NCI-H2227 treated with DMSO at 0.1 percent for 48 hours (cell line): ENCODE measurements around the gene RALBP1.

ENCODE experiments used
- DNase-seq: peaks from one replicate; lab custom pipeline; 2025; lab: John Stamatoyannopoulos, UW

Gene RALBP1

DNA sequence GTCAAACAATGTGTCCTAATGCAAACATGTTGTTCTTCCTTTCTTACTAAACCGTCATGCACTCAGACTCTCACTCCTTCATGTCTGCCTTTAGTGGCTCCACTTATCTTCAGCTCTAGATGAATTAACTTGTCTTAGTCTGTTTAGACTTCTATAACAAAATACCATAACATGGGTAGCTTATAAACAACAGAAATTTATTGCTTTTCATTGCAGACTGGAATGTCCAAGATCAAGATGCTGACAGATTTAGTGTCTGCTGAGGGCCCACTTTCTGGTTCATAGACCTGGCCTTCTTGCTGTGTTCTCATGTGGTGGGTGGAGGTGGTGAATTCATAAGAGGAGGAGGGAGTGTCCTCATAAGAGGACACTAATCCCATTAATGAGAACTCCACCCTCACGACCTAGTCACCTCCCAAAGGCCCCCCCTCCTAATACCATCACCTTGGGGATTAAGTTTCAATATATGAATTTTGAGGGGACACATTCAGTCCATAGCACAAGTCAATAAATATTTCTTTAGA is 32.3 kb downstream of the RALBP1 start:
- DNase-seq = no peak

DNA sequence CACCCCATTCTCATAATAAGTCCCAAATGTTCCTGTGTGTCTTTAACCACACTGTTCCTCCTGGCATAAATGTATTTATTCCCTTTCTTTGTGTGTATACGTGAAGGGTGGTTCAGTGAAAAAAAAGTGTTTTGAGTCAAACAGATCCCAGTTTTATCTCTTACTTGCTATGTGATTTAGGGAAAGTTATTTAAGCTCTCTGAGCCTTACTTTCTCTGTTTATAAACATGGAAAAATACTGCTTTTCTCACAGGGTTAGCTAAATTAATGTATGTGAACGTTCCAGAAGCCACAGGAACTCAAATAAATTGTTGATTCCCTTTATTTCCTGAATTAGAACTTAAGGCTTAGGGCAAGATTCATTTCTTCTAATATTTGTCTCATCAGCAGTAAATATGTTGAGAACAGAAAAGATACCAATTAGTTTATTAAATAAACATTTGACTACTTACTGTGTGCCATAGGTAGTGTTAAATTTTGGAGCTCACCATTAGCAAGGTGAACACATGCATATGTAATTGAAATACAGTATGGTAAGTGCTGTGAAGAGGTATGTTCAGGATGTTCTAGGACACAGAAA is 33.2 kb downstream of the RALBP1 start:
- DNase-seq = no peak

DNA sequence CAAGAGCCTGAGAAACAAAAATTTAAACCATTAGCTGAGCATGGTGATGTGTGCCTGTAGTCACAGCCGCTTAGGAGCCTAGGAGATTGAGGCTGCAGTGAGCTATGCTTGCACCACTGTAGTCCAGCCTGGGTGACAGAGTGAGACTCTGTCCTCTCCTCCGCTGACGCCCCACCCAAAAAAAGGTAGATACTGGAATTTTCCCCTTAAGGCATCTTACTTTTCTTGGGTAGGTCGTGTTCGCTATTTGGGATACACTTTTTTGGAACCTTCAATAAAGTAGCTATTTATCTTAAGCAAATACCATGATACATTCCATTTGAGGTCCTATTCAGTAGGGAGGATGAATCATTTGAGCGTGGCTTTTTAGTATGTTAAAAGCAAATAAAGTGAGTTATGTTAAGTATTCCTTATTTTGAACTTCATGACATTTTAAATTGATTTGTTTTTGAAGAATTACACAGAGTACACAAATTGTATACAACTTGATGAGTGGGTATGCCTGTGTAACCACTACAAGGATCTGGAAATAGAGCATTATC is 38.7 kb downstream of the RALBP1 start:
- no peak for DNase-seq

DNA sequence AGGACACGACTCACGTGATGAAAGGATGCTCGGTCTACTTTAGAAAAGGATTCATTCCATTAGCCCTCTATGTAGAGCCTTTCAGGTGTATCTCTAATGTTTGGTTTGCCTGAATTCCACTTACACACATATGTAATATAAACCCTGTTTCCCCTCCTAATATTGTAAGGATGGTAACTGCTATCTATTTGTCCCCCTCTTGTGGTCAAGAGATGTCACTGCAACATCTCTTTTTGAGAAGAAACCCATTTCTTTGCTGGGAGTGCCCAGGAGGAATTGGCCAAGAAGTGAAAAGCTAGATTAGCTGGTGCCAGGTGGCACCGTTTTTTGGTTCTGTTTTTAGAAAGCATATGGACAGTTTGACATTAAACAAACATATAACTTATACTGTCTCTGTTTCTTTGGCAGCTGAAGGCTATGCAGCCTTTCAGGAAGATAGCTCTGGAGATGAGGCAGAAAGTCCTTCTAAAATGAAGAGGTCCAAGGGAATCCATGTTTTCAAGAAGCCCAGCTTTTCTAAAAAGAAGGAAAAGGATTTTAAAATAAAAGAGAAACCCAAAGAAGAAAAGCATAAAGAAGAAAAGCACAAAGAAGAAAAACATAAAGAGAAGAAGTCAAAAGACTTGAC is 41.2 kb downstream of the RALBP1 start:
- peak; percentile 33 for DNase-seq

DNA sequence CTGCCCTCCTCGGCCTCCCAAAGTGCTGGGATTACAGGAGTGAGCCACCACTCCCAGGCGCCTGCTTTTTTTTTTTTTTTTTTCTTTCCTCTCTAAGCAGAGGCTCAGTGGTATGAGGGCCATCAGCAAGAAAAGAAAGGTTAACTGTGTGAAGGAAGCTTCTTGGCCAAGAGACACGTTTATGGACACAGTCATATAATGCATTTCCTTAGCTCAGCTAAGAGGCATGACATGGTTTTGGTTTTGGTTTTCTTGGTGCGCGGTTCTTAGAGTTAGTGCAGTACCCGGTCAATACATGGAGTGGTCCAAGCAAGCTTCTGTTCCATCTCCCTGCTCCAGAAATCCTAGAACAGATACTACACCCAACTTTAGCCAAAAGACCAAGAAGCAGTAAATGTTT is 42.6 kb downstream of the RALBP1 start:
- DNase-seq = no peak

DNA sequence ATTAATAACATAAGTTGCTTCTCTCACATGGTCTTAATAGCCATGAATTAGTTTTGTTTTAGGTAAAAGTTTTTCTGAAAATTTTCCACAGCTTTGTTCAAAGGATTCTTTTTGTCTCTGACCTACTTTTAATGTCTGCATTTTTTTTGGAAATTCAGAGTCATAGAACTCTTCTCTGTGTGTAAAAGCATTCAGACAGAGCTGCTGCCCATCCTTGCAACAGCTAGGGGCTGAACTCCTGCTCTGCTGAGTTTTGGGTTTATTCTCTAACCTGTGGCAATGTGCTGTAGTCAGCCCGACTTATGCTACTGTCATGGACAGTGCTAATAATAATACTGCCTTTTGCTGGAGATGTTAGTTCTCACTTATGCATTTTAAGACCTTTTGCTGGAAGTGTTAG is 44.1 kb downstream of the RALBP1 start:
- no peak for DNase-seq

DNA sequence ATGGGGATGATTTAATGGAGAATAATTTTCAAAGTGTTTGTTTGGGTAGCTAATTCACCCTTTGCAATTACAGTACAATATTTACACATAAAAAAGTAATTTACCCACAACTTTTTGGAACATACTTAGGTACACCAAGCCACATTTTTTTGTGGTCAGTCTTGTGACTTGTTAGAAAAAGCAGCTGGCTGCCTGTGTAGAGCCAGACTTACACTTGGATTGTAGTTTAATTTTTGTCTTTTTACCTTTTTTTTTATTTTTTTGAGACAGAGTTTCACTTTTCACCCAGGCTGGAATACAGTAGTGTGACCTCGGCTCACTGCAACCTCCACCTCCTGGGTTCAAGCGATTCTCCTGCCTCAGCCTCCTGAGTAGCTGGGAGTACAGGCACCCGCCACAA is 45.4 kb downstream of the RALBP1 start:
- DNase-seq = no peak

DNA sequence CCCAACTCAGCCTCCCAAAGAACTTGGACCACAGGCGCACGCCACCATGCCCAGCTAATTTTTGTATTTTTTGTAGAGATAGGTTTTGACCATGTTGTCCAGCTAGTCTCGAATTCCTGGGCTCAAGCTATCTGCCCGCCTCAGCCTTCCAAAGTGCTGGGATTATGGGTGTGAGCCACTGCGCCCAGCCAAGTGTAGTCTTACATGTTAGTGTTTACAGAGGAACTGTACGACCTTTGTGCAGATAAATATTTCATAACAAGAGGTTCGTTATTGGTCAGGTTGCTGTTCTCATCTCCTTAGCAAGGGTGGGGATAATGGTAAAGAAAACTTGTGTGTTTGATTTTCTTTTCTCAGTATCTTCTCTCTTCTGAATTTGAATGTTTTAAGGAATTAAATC is 46.5 kb downstream of the RALBP1 start:
- DNase-seq = no peak

DNA sequence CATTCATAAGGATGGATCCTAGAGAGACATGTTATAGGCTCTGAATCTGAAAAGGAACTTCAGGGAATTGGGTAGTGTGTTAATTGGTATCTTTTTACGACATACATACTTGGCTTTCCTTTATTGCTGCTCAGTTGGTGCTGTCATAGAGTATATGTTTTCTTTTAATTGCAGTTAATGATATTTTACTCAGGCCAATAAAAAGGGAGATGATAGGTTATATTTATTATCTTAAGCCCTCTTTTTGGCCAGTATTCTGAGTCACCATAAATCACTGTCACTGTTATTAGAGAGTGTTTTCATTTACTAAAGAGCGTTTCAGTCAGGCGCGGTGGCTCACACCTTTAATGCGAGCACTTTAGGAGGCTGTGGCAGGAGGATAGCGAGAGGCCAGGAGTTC is 47.6 kb downstream of the RALBP1 start:
- no peak for DNase-seq

DNA sequence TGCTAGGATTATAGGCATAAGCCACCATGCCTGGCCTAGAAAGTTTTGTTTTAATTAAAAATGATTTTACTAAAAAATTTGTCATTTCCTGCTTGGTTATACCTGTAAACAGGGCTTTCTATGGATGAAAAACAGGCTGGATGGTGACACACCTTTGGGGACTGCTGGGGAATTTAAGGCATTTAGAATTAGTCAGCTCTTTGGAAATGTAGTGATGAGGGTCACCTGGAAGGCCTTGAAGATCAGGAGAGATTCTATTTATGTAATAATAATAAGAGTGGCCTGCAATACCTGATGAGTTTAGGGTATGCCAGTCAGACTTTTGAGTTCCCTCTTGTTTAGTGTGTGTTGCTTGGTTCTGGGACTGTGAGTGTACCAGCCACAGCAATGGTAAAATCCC is 51.1 kb downstream of the RALBP1 start:
- DNase-seq = no peak

DNA sequence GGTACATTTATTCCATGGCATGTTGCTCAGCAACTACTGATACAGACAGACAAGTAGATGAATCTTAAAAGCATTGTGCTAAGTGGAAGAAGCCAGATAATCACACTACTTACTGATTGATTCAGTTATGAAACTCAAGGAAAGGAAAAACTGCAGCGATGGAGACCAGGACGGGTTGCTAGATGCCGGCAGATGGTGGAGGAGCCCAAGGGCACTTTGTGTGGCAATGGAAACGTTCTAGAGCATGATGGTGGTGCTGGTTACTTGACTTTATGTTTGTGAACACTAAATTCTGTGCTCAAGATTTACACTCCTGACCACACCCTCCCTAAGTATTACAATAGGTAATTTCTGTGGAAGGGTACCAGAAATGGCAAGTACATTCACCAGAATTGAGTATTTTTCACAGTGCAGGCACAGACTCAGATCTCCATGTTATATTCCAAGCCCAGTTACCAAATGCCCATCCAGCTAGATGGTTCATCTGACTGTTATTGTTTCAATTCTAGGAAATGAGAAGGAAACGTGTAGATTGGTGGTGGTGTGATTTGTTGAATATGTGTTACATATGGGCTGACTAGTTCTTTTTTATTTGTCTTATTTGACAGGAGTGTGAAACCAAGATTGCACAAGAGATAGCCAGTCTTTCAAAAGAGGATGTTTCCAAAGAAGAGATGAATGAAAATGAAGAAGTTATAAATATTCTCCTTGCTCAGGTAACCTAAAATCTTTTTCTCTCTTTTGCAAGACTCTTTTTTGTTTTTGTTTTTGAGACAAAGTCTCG is 55.1 kb downstream of the RALBP1 start:
- no peak for DNase-seq

DNA sequence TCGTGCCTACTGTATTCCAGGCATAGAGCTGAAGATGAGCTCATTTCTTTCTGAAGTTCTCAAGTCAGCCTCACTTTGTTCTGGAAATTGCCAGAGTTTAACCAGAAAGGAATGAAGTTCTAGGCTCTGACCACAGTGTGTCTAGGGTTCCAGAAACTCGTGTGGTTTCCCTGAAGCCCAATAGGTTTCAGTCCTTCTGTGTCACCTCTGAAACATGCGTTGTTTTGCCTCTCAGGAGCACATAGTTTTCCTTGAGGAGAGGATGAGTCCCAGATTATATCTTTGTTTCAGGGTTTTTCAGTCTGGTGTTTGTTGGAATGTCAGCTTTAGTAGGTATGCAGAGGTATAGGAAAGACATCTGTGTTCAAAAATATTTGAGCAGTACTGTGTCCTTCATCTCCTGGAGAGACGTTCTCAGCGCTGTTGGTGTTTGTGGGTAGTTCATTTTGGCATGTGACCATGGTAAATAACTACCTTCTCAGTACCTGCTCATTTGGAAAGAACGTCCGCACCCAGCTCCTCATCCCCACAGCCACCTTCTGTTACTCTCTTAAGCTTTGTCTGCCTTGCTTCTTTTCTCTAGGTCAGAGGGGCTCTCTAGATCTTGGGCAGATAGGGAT is 56.6 kb downstream of the RALBP1 start:
- DNase-seq = no peak

DNA sequence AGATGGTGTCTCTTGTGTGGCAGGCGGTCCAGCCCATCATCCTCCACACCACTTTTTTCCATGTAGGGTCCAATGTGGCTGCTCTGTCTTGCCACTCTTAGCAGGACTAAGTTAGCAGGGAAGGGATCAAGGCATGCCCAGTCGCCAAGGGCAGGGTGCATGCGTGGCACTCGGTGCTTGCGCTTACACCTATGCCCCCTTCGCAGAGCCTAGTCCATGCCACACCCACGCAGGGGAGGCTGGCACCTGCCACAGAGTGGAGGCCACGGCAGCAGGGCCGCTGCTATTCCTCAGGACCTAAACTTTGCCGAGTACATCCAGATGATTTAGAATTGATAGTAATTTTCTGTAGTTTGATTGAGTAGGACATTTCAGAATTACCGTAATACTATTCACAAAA is 59.5 kb downstream of the RALBP1 start:
- no peak for DNase-seq

DNA sequence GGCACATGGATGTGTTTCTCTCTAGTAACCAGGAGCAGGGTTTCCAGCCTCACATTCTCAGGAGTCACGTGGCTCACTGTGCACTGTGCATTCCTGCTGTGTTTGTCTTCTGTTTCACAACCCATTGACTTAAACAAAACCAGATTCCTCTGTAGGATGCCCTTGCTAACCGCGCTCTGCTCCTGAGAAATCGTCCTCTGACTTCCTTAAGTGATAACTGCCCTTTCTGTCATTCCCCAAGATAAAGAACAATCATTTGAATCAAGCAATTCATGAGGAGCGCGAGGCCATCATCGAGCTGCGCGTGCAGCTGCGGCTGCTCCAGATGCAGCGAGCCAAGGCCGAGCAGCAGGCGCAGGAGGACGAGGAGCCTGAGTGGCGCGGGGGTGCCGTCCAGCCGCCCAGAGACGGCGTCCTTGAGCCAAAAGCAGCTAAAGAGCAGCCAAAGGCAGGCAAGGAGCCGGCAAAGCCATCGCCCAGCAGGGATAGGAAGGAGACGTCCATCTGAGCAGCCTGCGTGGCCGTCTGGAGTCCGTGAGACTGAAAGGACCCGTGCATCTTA is 60.2 kb downstream of the RALBP1 start:
- peak; percentile 49 for DNase-seq

DNA sequence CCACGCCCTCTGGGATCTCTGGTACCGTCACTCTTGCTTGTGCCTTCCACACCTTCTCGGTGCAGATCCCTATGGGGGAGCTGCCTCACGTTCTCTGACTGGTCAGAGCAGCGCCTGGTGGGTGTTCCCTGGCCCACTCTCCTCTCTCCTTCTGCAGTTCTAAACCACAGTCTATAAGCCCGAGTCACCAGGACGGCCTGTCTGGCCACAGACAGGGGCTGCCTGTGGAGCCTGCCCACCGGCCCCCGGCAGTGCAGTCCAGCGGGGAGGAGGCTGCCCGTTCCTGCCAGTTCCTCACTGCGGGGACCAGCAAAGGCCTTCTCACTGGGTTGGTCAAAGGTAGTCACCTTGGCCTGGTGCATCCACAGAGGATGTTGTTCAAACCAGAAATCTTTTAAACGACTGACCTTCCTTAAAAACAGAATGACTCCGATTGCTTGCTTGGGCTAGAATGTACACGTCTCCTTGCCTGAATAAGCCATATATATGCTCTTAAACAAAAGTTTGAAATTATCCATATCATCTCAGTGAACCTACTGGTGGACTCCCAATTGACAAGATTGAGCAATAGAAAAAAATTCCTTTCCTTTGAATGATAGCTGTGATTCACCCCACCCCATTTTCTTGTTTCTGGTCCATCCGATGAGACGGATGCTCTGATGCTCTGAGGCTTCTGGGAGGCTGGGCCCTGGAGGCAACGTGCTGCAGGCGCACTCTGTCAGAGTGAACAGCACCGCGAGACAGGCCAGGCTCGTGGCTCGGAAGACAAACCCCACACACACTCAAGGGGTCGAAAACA is 61.2 kb downstream of the RALBP1 start:
- DNase-seq = no peak

DNA sequence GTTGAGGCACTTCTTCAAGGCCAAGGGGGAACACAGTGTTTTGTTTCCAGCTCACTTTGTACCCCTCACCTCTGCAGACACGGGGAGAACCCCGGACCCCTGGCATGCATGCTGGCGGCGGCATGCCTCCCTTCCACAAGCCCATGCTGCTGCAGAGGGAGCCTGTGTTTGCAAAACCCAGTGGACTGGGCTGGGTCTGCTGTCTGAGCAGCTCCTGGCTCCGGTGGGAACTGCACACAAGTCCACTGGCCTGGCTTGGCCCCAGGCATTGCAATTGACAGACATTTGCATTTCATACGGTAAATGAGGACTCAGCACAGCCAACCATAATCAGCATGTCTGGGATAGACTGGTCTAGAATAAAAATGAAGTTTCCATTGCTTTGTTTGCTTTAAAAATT is 62.4 kb downstream of the RALBP1 start:
- no peak for DNase-seq

DNA sequence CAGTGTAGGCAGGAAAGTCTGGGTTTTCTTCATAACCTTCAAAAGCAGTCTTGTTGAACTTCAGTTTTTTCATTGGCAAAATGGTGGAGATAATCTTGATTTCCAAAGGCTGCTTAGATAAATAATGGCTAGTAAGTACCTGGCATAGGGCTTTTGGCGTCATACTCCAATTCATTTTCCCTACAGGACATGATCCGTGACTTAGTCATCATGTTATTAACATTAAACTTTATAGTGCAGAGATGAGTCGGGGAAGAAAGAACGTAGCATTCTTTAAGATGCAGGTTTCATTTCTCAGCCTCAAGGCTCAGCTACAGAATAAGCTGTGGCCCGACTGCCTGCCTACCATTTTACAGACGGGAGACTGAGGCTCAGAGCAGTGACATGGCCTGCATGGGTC is 64.0 kb downstream of the RALBP1 start:
- no peak for DNase-seq

DNA sequence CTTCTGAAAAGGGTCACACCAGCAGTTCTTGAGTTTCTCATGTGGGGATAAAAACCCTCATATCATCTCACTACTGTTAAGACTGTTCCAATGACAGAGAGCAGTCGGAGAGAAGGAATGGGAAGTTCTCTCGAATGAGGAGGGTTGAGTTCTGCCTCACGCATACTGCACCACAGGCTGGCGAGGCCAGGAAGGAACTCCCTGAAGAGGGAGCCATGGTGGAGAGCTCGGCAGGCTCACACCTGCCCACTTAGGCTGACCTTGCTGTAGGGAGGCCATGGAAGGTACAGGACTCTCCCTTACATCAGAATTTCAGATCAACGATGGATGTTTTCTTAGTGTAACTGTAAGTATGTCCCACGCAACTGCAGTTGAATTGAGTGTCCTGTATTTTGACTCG is 64.6 kb downstream of the RALBP1 start:
- no peak for DNase-seq

DNA sequence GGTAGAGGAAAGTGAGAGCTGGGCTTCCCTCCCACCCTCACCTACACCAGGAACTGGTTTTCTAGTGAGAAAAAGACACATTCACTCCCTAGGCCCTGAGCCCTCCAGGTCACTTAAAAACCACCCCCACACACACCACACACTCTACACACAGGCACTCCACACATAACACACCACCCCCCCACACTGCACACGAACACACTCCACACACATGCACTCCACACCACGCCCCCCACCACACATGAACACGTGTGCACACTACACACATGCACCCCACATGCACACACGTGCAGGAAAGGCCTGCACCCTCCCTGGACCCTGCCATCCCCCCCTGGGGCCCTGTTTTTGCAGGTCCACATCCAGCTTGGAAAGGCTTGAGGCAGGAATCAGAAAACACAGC is 67.6 kb downstream of the RALBP1 start:
- DNase-seq = no peak

DNA sequence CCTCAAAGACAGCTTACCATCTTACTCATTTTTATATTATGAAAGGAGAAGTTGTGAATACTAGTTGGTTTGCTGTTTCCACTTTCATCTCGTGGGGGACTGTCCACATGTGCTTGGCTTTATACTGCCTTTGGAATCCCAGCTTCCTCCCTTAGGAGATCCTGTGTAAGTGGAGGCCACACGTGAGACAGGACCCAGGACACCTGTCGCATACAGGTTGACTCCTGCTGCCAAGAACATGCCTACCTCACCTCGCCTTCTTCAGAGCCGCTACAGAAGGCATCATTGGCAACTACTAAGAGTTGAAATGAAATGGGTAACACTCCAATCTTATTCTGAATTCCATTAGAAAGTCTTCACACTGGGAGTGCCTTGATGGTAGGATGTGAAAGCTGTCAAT is 69.7 kb downstream of the RALBP1 start:
- no peak for DNase-seq

DNA sequence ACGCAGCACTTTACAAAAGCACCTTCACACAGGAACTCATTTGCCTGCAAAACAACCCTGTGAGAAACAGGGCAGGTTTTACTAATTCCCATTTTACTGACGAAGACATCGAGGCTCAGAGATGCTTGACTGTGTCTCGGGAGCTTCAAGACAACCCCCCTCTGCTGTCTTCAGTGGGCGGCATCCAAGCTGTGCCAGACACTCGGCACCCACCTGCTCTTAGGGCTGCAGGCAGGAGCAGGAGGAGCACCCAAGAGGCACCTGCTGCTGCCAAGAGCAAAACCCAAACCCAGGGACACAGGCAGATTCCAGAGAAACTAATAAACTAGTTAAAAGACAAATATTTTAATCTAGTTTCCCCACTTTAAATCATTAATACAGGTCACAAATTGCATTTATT is 71.2 kb downstream of the RALBP1 start:
- DNase-seq = no peak
